Gastrocnemius medialis (tissue), 4 donors: ENCODE results near the gene DCUN1D3.

ENCODE experiments used
- CTCF ChIP-seq, 5 experiments: fragments of 450-650 bp in 3 of 5; fragments of 200-600 bp in 2 of 5; sonication (generic) in 2 of 5; IDR thresholded peaks in 4 of 5; conservative IDR thresholded peaks in 1 of 5; 1 replicate in 4 of 5; 2 replicates in 1 of 5; pipeline ENCODE4 v1.5.1; 2016 to 2019; ENCODE audit warnings: antibody characterized with exemption in 5 of 5, mild to moderate bottlenecking in 3 of 5, moderate library complexity in 3 of 5
- POLR2A ChIP-seq, 2 donors: fragments of 450-650 bp; IDR thresholded peaks; one replicate each; pipeline ENCODE4 v1.6.1; 2017; ENCODE audit warnings: antibody characterized with exemption in 2 of 2, mild to moderate bottlenecking in 2 of 2, moderate library complexity in 2 of 2

DNA sequence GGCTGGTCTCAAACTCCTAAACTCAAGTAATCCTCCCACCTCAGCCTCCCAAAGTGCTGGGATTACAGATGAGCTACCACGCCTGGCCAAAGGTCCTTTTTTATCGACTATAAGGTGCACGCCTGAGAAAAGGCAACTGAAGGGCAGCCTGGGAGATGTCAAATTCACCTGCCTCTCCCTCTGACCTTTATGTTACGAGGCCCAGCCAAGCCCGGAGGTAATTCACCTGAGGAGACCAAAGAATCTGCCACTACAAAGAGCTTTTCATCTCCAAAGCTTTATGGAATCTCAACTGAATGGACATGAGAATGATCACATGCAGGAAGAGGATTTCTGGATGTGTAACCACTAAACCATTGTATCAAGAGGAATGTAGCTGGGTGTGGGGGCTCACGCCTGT is 37.6 kb upstream of the DCUN1D3 start:
- no peak for TF ChIP-seq POLR2A (IDR thresholded peaks at IDR 0.05)
- no peak for TF ChIP-seq CTCF (IDR thresholded peaks at IDR 0.05 in 4 of 5, conservative IDR thresholded peaks at IDR 0.05 in 1 of 5)
